Measurements from ENCODE around the gene RFX5.
"Not testable (repeated sequence)": the region's sequence is repeated elsewhere in the genome, so short reads cannot be mapped to it uniquely, and the experiment has no call there.

The RFX5 gene

GRCh38 chr1:151361883-151362282, 14.8 kb upstream of the RFX5 start:
- CTCF ChIA-PET, result no interaction called here
- TF ChIP-seq LEF1 (IDR thresholded peaks at IDR 0.05; ENCODE audit: borderline replicate concordance) (no peak), ELF4 (IDR thresholded peaks at IDR 0.05) (no peak), BHLHE40 (IDR thresholded peaks at IDR 0.05; ENCODE audit: borderline replicate concordance) (no peak), TARDBP (IDR thresholded peaks at IDR 0.05) (no peak), FOXM1 (IDR thresholded peaks at IDR 0.05; ENCODE audit: borderline replicate concordance) (no peak), SP1 (IDR thresholded peaks at IDR 0.05) (no peak), PKNOX1 (IDR thresholded peaks at IDR 0.05) (no peak), NFRKB (IDR thresholded peaks at IDR 0.05) (no peak), ZNF384 (IDR thresholded peaks at IDR 0.05) (no peak), L3MBTL2 (conservative IDR thresholded peaks at IDR 0.05) (no peak), HDGF (IDR thresholded peaks at IDR 0.05; ENCODE audit: borderline replicate concordance) (no peak), SUZ12 (IDR thresholded peaks at IDR 0.05) (no peak), ARNT (IDR thresholded peaks at IDR 0.05) (no peak), FOXK2 (IDR thresholded peaks at IDR 0.05) (no peak)

GRCh38 chr1:151356696-151357095, 9.6 kb upstream of the RFX5 start:
- ChIA-PET POLR2A (no interaction called here), CTCF (interaction anchor here (1.4 kb wide), 1 partner anchor 12 kb away, joined by 3 read pairs; no protein-coding TSS in a partner anchor)
- no peak for DNase-seq (ENCODE audit: extremely low spot score)
- TF ChIP-seq ZNF384 (IDR thresholded peaks at IDR 0.05) (no peak), BHLHE40 (IDR thresholded peaks at IDR 0.05; ENCODE audit: borderline replicate concordance) (no peak), SP1 (IDR thresholded peaks at IDR 0.05) (no peak), SUZ12 (IDR thresholded peaks at IDR 0.05) (no peak), L3MBTL2 (conservative IDR thresholded peaks at IDR 0.05) (no peak), ARNT (IDR thresholded peaks at IDR 0.05) (no peak), HDGF (IDR thresholded peaks at IDR 0.05; ENCODE audit: borderline replicate concordance) (no peak), FOXM1 (IDR thresholded peaks at IDR 0.05; ENCODE audit: borderline replicate concordance) (no peak)

More at GRCh38 chr1:151361883-151362282, 14.8 kb upstream of the RFX5 start:
- POLR2A ChIA-PET, result no interaction called here
- DNase-seq (ENCODE audit: extremely low spot score), result no peak

- DNase-seq (ENCODE audit: extremely low spot score), result no peak
- POLR2A ChIA-PET, result no interaction called here
- CTCF ChIA-PET, result interaction anchor here (0.7 kb wide), 1 partner anchor 36 kb away, joined by 4 read pairs; no protein-coding TSS in a partner anchor
- TF ChIP-seq ELF4 (IDR thresholded peaks at IDR 0.05) (no peak), FOXM1 (IDR thresholded peaks at IDR 0.05; ENCODE audit: borderline replicate concordance) (no peak), FOXK2 (IDR thresholded peaks at IDR 0.05) (no peak), LEF1 (IDR thresholded peaks at IDR 0.05; ENCODE audit: borderline replicate concordance) (no peak), NFRKB (IDR thresholded peaks at IDR 0.05) (no peak), CTBP1 (IDR thresholded peaks at IDR 0.05; ENCODE audit: borderline replicate concordance) (no peak), ARNT (IDR thresholded peaks at IDR 0.05) (no peak), SP1 (IDR thresholded peaks at IDR 0.05) (no peak), PKNOX1 (IDR thresholded peaks at IDR 0.05) (no peak), ZNF384 (IDR thresholded peaks at IDR 0.05) (no peak), BHLHE40 (IDR thresholded peaks at IDR 0.05; ENCODE audit: borderline replicate concordance) (no peak), SUZ12 (IDR thresholded peaks at IDR 0.05) (no peak), HDGF (IDR thresholded peaks at IDR 0.05; ENCODE audit: borderline replicate concordance) (no peak)
These were observed 5.1 kb upstream of the RFX5 start for GRCh38 chr1:151352021-151352718.

GRCh38 chr1:151350323-151350722, 3.3 kb upstream of the RFX5 start:
- CTCF ChIA-PET, result interaction anchor here (0.8 kb wide), 1 partner anchor 22 kb away, joined by 11 read pairs; the partner anchor contains the start of gene SELENBP1
- POLR2A ChIA-PET, result interaction anchor here (0.7 to 1.2 kb wide), 3 partner anchors 18 to 69 kb away, joined by 3 to 5 read pairs (median 3); partner anchors contain the start of gene PI4KB

GRCh38 chr1:151347523-151348246, 633 bp upstream of the RFX5 start:
- POLR2A ChIA-PET, result interaction anchor here (1.2 to 2.2 kb wide), 3 partner anchors 20 to 65 kb away, joined by 3 to 9 read pairs (median 4); partner anchors contain the start of gene SELENBP1
- TF ChIP-seq HDGF (IDR thresholded peaks at IDR 0.05; ENCODE audit: borderline replicate concordance), result no peak
- TF ChIP-seq ARNT (IDR thresholded peaks at IDR 0.05), result no peak
- no peak for TF ChIP-seq NFRKB (IDR thresholded peaks at IDR 0.05)
- no peak for TF ChIP-seq PKNOX1 (IDR thresholded peaks at IDR 0.05)
- CTCF ChIA-PET, result interaction anchor here (0.6 kb wide), 1 partner anchor 47 kb away, joined by 4 read pairs; no protein-coding TSS in a partner anchor
- no peak for DNase-seq (ENCODE audit: extremely low spot score)

More at GRCh38 chr1:151350323-151350722, 3.3 kb upstream of the RFX5 start:
- DNase-seq (ENCODE audit: extremely low spot score), result not testable (repeated sequence)

GRCh38 chr1:151346082-151346768, 827 bp downstream of the RFX5 start:
- TF ChIP-seq SP1 (IDR thresholded peaks at IDR 0.05) (no peak), PKNOX1 (IDR thresholded peaks at IDR 0.05) (no peak), FOXM1 (IDR thresholded peaks at IDR 0.05; ENCODE audit: borderline replicate concordance) (no peak), ZNF384 (IDR thresholded peaks at IDR 0.05) (no peak), SUZ12 (IDR thresholded peaks at IDR 0.05) (no peak)
- no peak for DNase-seq (ENCODE audit: extremely low spot score)
- POLR2A ChIA-PET, result interaction anchor here (0.7 to 2.2 kb wide), 4 partner anchors 22 to 63 kb away, joined by 3 to 9 read pairs (median 4); partner anchors contain the start of gene SELENBP1
- CTCF ChIA-PET, result no interaction called here
